AG04450 (cell line): ENCODE measurements around the gene TMEM94. TPM values are rescaled to one million over a fixed set of nuclear protein-coding genes. Genes with fewer than 3 reads are reported as not detected.

Source experiments
- CTCF ChIA-PET: fragments of 300-600, 350-600 bp; formaldehyde crosslinking; extraction: SDS; loops from one replicate; lab custom pipeline; 2022; ENCODE audit warnings: antibody characterized with exemption, inconsistent platforms; lab: Charles Lee
- POLR2A ChIA-PET: fragments of 350-600 bp; formaldehyde crosslinking; extraction: SDS; loops from one replicate; lab custom pipeline; 2021; ENCODE audit warnings: antibody characterized with exemption, inconsistent platforms; lab: Yijun Ruan, JAX
- DNase-seq: peaks from one replicate; pipeline ENCODE4 v3.0.0-alpha.2; 2011; ENCODE audit warnings: low read depth, low spot score
- H3K27ac ChIP-seq: one replicate; pipeline ENCODE4 v1.5.1; 2012; ENCODE audit warnings: low read depth, low read length, control low read depth
- H3K27me3 ChIP-seq: one replicate; pipeline ENCODE4 v1.6.0; 2012; ENCODE audit warnings: low read length; ENCODE audit not compliant: control insufficient read depth, insufficient read depth
- H3K4me3 ChIP-seq: 2 replicates; pipeline ENCODE4 v1.5.1; 2011; ENCODE audit warnings: mild to moderate bottlenecking, low read depth, low read length, control low read depth
- H3K9me3 ChIP-seq: 2 replicates; pipeline ENCODE4 v1.5.1; 2012; ENCODE audit warnings: low read length; ENCODE audit not compliant: control insufficient read depth, insufficient read depth
- CTCF ChIP-seq: IDR thresholded peaks from 2 replicates; pipeline ENCODE4 v1.5.1; 2011; ENCODE audit warnings: low read depth, low read length, control low read depth, inconsistent platforms
- polyA plus RNA-seq: library from polyadenylated mRNA; depleted of rRNA; stranded (reverse); fragments of >200 nt; gene quantifications from 2 replicates; pipeline ENCODE4 v1.2.3, GENCODE V29; 2011

The TMEM94 gene
- polyA plus RNA-seq, 1 experiment = 14.8 TPM

DNA sequence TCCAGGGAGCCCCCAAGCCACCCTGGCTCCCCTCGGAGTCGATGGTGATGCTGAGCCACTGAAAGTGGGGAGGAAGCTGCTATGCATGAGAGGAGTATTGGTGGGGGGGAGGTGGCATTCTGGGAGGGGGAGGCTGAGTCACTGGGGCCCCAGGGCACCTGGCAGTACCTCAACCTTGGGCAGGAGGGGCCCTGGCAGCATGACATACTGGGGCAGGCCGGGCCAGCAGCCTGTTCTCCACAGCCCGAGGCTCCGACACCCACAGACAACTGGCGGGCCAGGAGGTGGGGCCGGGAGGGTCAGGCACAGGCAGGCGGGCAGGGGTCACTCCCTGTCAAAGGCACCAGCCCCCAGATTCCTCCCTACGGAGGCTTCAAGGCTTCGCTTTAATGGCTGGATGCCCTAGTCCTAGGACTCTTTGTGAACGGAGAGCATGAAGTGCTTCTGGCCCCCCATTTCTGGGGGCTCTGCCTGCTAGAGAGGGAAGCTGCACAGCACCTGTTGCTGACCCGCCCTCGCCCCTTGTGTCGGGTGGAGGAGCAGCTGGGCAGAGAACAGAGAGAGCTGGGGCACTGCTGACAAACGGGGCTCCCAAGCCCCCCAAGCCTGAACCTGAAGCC lies 58.0 kb downstream of the TMEM94 start:
- no peaks in the 10 kb centered on the region for H3K27me3 ChIP-seq
- H3K4me3 ChIP-seq = peak overlapping the region; percentile 75
- TF ChIP-seq CTCF = no peak
- no peak for DNase-seq
- no peak overlapping the region for H3K27ac ChIP-seq
- H3K9me3 ChIP-seq = no peaks in the 10 kb centered on the region; the same call in 1 of the 2 replicates
- CTCF ChIA-PET = interaction anchor here (0.7 kb wide), 1 partner anchor 244 kb away, joined by 3 read pairs; the partner anchor contains the start of gene MIF4GD
- POLR2A ChIA-PET = no interaction called here

DNA sequence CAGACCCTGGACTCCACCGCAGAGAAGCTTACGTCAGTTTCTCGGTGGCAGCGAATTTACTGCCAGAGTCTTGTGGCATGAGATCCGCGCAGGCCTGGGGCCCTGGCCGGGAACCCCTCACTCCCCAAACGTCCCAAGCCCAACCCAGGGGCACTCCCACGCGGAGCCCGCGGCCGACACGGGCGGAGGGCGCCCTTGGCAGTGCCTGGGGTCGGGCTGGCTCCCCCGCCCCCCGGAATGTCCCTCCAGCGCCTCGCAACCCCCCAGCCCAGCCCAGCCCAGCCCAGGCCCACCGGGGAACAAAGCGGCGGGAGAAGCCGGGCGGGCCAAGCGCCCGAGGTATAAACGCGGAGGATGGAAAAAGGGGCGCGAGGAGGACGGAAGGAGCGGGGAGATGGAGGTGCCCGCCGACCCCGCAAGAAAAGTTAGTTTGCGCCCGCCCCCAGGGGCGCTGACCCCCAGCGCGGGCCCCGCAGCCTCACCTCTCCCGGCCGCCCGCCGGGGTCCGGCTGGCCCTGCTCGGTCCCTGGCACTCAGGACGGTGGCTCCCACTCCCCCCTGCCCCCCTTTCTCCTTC lies 58.6 kb downstream of the TMEM94 start:
- no peak for DNase-seq
- ChIA-PET POLR2A (no interaction called here), CTCF (interaction anchor here (0.7 kb wide), 1 partner anchor 244 kb away, joined by 3 read pairs; the partner anchor contains the start of gene MIF4GD)

GRCh38 chr17:75515496-75516254 lies 59.2 kb downstream of the TMEM94 start, which contains the start of gene CASKIN2:
Gene CASKIN2, minus strand, starts transcription at chr17:75515537. Its CDS starts 1,733 bp downstream, at chr17:75513804.
- Histone ChIP-seq H3K27ac (peak within 1 kb of the TSS; percentile 31), H3K4me3 (peak within 1 kb of the TSS; percentile 75), H3K9me3 (no peaks in the 10 kb centered on the region; the same call in 1 of the 2 replicates), H3K27me3 (no peaks in the 10 kb centered on the region)
- ChIA-PET POLR2A (interaction anchor here (0.6 to 1.5 kb wide), 8 partner anchors 9 to 151 kb away, joined by 3 to 6 read pairs (median 3); partner anchors contain the start of genes GRB2, LLGL2, RECQL5 and SAP30BP), CTCF (interaction anchor here (0.7 to 1.3 kb wide), 7 partner anchors 36 to 135 kb away, joined by 3 to 7 read pairs (median 3); partner anchors contain the start of gene GRB2)
- peak; percentile 70 for DNase-seq
- TF ChIP-seq CTCF = peak; percentile 96

More for the DNA sequence above, 58.6 kb downstream of the TMEM94 start:
- peak overlapping the region; percentile 75 for H3K4me3 ChIP-seq
- no peaks in the 10 kb centered on the region for H3K27me3 ChIP-seq
- H3K9me3 ChIP-seq = no peaks in the 10 kb centered on the region; the same call in 1 of the 2 replicates
- no peak for TF ChIP-seq CTCF
- H3K27ac ChIP-seq = no peak overlapping the region

DNA sequence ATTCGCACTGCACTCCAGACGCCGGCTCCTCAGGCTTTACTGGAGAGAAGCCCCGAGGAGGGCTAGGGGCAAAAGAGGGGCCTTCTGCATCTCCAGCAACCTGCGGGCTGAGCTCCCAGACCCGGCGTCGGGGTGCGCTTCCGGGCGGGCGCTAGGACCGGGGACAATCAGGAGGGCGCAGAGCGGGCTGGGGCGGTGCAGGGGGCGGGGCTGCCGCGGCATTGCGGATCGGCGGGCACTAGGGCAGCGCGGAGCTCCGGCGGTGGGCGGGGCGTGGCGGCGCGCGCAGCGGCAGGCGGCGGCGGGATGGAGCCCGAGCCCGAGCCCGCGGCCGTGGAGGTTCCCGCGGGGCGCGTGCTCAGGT lies 59.8 kb downstream of the TMEM94 start, which contains the start of gene TSEN54:
TSEN54 (plus strand) TSS at position 274 of the 364 bp plus-strand sequence; CDS start at position 307, 33 bp downstream.
- CTCF ChIA-PET = interaction anchor here (0.6 to 1.3 kb wide), 17 partner anchors 11 to 238 kb away, joined by 3 to 10 read pairs (median 3); partner anchors contain the start of genes GRB2 and SMIM5
- TF ChIP-seq CTCF = no peak
- H3K4me3 ChIP-seq = peak within 1 kb of the TSS; percentile 75
- H3K27ac ChIP-seq = peak within 1 kb of the TSS; percentile 31
- POLR2A ChIA-PET = interaction anchor here (0.6 to 1.5 kb wide), 12 partner anchors 9 to 529 kb away, joined by 3 to 8 read pairs (median 3); partner anchors contain the start of genes GRB2, LLGL2, RECQL5 and SAP30BP
- no peaks in the 10 kb centered on the region for H3K27me3 ChIP-seq
- no peaks in the 10 kb centered on the region; the same call in 1 of the 2 replicates for H3K9me3 ChIP-seq
- DNase-seq = peak; percentile 56
